ENCODE results near the gene GAPT.

DNA sequence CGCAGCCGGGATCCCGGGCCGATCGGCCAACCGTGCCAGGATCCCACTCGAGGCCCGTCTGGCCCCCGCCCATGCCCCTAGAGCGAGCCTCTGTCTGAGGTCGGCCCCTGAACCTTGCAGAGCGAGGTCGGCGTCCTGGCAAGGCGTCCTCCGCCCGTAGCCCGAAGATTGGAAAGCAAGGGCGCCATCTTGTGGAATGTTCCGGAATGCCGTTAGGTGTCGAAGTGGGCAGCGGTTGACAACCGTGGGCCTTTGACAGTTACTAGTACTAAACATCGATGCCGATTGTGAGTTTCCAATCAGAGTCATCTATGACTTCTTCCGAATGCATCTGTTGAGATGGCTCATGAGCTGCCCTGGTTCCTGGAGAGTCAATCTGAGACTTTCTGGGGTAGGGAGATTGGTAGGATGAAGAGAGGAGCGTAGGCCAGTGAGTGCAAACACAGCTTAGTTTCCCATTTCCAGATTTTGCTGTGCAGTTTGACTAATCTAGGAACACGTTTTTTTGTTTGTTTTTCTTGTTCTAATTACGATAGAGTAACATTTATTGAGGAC, 30.4 kb upstream of the GAPT start:
- TF ChIP-seq, protein P1, sequence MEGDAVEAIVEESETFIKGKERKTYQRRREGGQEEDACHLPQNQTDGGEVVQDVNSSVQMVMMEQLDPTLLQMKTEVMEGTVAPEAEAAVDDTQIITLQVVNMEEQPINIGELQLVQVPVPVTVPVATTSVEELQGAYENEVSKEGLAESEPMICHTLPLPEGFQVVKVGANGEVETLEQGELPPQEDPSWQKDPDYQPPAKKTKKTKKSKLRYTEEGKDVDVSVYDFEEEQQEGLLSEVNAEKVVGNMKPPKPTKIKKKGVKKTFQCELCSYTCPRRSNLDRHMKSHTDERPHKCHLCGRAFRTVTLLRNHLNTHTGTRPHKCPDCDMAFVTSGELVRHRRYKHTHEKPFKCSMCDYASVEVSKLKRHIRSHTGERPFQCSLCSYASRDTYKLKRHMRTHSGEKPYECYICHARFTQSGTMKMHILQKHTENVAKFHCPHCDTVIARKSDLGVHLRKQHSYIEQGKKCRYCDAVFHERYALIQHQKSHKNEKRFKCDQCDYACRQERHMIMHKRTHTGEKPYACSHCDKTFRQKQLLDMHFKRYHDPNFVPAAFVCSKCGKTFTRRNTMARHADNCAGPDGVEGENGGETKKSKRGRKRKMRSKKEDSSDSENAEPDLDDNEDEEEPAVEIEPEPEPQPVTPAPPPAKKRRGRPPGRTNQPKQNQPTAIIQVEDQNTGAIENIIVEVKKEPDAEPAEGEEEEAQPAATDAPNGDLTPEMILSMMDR (IDR thresholded peaks at IDR 0.05), result peak; percentile 72 to 84 (median 74)
- TF ChIP-seq POLR2A (IDR thresholded peaks at IDR 0.05), result no peak
